GM18498 (cell line): ENCODE data around the gene HOXA4.
A peak's percentile ranks its signal among the peaks of the same experiment; 100 is the strongest.

Source experiments
- ATAC-seq: cut with Tn5 transposase; IDR thresholded peaks from one replicate; pipeline ENCODE4 v1.9.1; 2021; ENCODE audit warnings: mild to moderate bottlenecking, moderate library complexity; ENCODE audit not compliant: unreplicated experiment

Gene HOXA4

DNA sequence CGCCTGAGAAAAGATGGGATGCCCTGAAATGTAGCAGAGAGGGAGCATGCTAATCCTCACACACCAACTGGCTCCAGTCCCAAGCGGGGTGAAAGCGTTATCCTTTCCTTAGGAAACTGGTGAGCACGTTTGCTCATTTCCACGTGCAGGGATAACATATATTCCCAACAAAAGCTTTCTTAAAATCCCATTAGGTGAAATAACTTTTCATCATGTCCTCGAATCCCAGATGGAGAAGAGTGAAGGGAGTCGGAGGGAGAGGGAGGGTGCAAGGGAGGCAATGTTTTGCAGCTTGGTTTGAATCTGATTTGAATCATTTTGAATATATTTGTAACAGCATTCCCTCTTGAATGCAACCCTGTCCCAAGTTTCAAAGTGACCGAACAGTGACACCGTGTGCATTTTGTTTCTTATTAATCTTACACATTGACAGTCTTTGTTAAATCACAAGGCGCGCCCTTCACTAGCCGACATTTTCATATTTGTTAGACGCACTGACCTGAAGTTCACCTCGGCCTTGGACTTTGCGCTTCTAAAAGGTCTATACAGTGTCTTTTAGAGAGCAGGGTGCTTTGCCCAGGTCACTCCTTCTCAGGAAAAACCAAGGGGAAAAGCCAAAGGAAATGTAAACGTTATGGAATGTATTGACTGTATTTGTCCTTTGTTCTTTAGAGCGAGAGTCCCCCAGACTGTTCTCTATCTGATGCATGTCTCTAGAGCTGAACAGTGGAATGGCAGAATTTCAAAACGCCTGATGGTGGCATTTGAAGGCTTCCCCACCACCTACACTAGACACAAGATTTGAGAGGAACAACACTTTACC, 3.1 kb upstream of the HOXA4 start:
- ATAC-seq, result no peak

DNA sequence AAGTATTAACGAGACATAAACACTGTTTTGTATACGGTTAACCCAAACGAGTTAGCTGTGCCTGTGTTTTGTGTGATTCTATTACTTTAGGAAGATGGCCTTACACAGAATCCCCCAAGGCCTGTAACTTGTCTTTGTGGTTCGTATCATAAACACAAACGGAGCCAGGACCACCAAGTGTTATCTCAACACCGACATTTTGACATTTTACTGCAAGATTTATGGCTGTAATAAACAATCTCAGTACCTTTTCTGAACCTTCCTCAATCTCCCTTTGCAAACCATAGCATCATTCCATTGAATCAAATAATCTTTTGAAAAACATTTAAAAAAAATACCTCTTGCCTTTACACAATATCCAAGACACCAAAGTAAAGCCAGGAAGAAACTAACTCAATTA, 2.4 kb upstream of the HOXA4 start:
- no peak for ATAC-seq

- no peak for ATAC-seq
Measured at GRCh38 chr7:27132214-27132613, 1.7 kb upstream of the HOXA4 start.

DNA sequence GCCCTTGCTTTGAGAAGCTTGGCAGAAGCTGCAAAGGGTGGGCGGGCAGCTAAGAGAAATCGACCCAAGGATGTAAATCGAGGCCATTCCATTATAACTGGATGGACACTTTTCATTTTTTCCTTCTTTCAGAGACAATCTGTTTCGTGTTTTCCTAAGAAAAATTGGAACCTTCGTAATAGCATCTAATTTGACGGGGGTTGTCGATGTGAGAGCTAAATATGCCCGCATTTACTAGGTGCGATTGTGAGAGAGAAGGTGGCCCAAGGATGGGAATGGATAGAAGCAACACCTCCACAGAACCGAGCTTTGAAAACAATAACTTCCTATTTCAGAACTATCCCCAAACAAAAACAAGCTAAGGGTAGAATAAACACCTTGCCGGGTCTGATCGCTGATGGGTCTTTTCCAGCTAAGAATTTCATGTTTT, 848 bp upstream of the HOXA4 start:
- ATAC-seq, result no peak

- peak; percentile 23 for ATAC-seq
Measured at GRCh38 chr7:27129729-27130539, 623 bp downstream of the HOXA4 start.

- no peak for ATAC-seq
Measured at GRCh38 chr7:27128776-27129728, 1.5 kb downstream of the HOXA4 start.

- ATAC-seq, result no peak
Measured at GRCh38 chr7:27128034-27128433, 2.5 kb downstream of the HOXA4 start.

DNA sequence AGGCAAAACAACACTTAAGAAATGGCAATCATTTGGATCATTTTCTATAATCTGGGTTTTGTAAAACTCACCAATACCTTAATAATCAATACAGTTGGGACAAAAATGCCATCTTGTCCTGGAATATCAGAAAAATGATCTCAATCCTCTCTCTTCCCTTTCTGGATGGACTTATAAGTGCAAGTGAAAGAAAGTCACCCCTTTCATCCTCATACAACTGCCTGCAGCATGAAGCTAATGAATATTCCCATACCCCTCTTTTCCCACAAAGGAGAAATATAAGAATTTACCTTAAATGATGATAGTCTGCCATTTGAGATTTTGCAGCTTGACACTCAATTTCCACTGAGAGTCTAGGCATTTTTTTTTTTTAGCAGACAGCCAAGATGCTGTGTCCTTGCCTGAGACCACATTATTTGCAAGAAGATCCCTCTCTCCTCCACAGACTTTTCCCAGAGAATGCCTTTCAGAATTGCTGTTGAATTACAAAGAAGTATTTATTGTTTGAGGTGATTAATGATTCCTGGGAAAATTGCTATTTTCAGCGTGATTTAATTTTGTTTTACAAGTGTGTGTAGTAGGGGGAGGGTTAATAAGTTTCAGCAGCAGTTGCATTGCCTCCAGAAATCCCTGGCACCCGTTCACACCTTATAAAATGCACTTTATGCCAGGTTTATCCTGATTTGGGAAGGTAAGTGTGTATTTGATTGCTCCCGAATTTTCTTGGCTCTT, 3.8 kb downstream of the HOXA4 start:
- ATAC-seq, result no peak

DNA sequence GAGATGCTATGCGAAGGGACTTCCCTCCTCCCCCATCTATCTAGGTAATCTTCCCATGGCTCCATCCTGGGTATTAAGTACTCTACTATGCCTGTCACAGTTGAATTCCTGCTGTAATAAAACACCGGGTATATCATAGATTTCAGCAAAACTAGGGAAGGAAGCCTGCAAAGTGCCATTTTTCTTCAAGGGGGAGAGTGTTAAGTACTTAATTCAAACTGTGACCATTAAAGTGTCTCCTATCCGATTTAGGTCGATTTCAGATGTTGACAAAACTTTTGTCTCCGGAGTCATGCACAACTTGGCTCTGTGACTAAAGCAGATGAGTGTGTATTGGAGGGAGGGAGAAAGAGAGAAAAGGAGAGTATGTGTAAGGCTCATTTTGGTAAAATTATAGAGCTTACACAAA, 4.6 kb downstream of the HOXA4 start:
- no peak for ATAC-seq

DNA sequence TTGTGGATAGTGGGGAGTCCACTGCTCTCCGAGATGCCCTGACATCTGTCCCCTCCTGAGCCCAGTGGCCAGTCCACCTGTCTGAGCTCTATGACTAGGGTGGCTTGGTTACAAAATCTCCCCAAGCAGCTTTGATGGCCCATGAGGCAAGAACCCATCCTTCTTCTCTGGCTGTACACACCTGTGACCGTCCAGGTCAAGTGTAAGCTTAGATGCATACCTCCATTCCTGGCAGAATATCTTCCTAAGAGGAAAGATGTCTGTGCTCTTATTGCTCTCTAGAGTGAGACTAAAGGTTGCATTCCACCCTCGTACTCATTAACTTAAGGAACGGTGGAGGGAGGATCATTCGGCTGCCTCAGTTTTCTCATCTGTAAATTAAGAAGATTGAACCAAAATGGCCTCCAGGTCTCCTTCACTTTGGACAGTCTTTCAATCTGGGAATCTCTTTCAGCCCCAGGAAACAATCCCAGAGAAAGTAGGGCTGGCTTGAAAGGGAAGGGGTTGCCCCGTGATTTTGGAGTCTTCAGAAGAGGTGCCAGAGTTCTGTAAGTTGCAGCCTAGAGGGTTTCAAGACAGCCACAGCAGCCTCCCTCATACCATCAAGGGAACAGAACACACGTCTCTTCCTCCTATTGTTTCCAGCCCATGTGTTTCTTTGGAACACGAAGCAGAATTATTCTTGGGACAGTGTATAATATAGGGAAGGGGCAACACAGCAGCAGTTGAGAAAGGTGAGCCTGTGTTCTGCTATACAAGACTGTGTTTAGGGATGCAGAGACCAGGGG, 5.5 kb downstream of the HOXA4 start:
- ATAC-seq, result no peak

DNA sequence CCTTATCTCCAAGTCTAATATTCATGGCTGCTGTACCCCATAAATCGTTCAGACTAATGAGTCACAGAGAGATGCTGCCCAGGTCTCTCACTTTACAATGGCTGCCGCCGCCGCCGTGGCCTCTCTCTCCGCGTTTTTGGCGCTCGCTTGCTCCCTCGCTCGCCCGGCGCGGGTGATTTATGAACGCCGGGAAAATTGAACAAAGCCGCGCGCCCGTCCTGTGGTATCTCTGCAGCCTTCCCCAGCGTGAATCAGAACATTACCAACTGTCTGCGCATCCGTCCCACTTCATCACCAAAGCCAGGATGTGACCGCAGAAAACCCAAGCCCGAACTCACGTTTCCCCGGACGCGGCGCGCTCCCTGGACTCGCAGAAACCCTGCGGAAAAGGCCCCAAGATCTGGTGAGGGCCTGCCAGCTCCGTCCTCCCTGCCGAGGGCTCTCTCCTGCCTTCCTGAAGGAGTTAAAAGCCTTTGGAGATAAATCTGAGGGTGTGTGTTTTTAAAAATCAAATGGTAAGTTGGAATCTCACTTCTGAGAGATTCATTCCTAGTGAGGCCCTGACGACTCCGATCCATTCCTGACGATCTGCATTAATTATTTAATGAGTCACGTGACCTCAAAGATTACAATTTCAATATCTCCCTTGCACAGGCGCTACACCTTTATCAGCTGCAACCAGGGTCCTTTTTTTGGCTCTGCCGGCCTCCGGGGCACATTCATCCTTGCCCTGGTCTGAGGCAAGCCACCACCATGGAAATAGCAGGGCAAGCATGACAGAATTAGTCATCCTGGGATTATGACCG, 6.3 kb downstream of the HOXA4 start:
- ATAC-seq, result no peak

- no peak for ATAC-seq
Measured at GRCh38 chr7:27123477-27124053, 7.0 kb downstream of the HOXA4 start.

DNA sequence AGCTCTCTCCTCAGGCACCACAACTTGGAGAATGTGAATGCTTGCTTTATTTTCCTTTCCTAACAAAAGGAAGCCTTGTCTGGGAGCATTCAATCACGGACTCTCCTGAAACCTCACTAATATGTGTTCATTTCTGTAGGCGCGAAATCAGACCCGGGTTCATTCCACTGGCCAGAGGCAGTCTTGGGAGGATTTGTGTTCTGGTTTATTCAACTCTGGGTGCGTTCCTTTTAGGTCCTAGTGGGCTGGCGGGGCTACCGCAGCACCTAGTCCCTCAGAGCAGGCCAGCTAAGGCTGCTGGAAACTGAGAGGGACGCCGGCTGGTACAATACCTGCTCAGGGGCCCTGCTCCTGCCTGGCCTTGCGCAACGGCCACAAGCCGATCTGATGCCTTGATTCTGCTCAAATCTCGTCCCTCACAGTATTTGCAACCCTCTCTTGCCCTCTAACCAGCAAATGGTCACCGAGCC, 7.5 kb downstream of the HOXA4 start:
- ATAC-seq, result no peak

DNA sequence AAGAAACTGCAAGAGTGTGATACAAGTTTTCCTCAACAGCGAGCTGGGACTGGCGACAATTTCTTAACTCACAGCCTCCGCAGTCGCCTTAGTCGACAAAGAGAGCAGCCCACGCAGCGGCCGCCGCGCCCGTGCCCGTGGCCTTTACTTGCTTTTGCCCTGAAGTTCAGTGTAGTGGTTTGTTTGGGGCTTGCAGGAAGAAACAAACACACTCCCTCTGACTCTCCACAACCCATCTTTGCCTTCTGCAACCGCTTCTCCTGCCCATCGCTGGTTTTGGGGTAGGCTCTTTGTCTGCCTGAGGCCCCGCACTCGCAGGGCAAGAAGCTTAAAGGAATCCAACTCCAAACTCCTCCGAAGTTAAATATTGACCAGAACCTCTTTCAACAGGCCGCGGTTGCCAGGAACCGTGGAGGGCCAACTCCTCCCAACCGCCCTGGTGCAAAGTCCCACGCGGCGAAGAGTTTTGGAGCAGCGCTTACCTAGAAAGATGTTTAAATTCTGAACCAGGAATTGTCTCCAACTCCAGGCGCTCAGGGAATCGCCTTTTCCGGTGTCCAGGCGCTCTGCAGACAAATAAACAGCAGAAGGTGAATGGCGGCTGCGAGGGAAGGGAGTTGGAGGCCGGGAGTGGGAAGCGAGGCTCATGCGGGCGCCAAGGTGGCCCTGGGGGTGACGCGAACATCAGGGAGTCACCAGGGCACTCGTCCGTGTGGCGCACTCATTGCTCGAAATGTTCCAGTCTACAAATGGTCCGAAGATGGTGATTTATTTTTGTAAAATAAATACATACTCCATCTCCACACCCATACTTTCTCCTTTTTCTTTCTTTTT, 8.3 kb downstream of the HOXA4 start:
- ATAC-seq, result no peak

GRCh38 chr7:27121684-27122076, 8.9 kb downstream of the HOXA4 start:
- ATAC-seq, result no peak

DNA sequence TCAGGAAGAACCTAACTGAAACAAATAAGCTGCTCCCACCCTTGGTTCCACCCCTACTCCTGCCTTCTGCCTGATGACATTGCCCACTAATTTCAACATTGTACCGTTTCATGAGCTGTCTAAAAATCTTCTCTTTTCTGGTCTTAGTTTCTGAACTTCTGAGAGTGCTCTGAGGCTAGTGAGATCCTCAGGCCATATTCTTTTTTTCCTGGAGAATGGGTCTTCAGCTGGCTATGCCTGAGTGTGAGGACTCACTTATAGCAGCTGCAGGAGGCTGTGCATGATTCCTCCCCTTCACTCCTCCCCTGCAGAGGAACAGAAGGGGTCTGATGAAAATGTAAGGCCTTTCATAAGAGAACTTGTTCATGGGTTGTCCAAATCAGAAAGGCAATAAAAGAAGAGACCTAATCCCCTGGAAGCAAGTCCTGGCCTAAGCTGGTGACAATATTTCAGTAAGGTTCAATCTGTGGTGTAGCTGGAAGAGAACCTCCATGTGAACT, 11.1 kb downstream of the HOXA4 start:
- no peak for ATAC-seq

DNA sequence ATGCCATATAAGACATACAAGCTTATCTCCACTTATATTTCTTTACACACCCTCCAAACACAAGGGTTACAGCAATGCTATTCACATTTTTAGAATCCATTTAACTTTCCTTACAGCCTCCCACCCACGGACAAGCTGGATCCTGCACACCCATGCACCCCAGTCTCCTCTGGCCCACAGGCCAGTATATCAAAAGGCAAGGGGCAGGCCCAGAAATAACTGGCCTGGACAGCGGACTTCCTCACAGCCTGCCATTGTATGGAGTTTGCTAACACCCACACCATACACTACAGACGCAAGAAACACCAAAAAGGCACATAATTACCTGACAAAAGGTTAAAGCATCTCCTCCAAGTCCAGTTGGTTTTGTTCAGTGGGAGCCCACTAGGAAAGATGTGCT, 12.0 kb downstream of the HOXA4 start:
- ATAC-seq, result no peak
